Gastroesophageal sphincter (tissue), 3 donors: ENCODE measurements around the gene TCF4.

Experiments used
- POLR2A ChIP-seq, 2 donors: fragments of 450-650 bp; IDR thresholded peaks; one replicate each; pipeline ENCODE4 v1.6.1; 2017; ENCODE audit warnings: antibody characterized with exemption in 2 of 2, mild to moderate bottlenecking in 2 of 2, moderate library complexity in 1 of 2
- POLR2AphosphoS5 ChIP-seq: sonication (generic); formaldehyde crosslinking; IDR thresholded peaks from one replicate; pipeline ENCODE4 v1.6.1; 2017; ENCODE audit warnings: antibody characterized with exemption
- TF ChIP-seq, protein P1 (sequence below), 4 experiments: fragments of 200-600 bp in 2 of 4; fragments of 450-650 bp in 2 of 4; sonication (generic) in 1 of 4; IDR thresholded peaks; one replicate each; pipeline ENCODE4 v1.5.1; 2017 to 2019; ENCODE audit warnings: antibody characterized with exemption in 4 of 4, mild to moderate bottlenecking in 2 of 4, moderate library complexity in 2 of 4

GRCh38 chr18:55382277-55382805 is 205.7 kb downstream of the TCF4 start:
- TF ChIP-seq, protein P1, sequence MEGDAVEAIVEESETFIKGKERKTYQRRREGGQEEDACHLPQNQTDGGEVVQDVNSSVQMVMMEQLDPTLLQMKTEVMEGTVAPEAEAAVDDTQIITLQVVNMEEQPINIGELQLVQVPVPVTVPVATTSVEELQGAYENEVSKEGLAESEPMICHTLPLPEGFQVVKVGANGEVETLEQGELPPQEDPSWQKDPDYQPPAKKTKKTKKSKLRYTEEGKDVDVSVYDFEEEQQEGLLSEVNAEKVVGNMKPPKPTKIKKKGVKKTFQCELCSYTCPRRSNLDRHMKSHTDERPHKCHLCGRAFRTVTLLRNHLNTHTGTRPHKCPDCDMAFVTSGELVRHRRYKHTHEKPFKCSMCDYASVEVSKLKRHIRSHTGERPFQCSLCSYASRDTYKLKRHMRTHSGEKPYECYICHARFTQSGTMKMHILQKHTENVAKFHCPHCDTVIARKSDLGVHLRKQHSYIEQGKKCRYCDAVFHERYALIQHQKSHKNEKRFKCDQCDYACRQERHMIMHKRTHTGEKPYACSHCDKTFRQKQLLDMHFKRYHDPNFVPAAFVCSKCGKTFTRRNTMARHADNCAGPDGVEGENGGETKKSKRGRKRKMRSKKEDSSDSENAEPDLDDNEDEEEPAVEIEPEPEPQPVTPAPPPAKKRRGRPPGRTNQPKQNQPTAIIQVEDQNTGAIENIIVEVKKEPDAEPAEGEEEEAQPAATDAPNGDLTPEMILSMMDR (IDR thresholded peaks at IDR 0.05), result no peak
- TF ChIP-seq POLR2AphosphoS5, result no peak
- no peak for TF ChIP-seq POLR2A (IDR thresholded peaks at IDR 0.05)
